ENCODE results near the gene TMIE. TPM values are rescaled to one million over a fixed set of nuclear protein-coding genes. Genes with fewer than 3 reads are reported as not detected.

Gene TMIE
- total and polyA plus RNA-seq, 10 of the 15 experiments (the other 5 are each of a cell fraction or from before 2014, with no cell fraction given), result not detected

GRCh38 chr3:46724424-46724823 is 23.2 kb downstream of the TMIE start:
- H3K79me2 ChIP-seq (ENCODE audit: control insufficient read depth, insufficient read depth, low read length), result no peaks in the 10 kb centered on the region
- TF ChIP-seq E2F8 (IDR thresholded peaks at IDR 0.05; ENCODE audit: low read depth, partially characterized antibody) (no peak), SREBF1 (IDR thresholded peaks at IDR 0.05; ENCODE audit: low read length) (no peak), ZSCAN29 (IDR thresholded peaks at IDR 0.05) (no peak), CBFB (IDR thresholded peaks at IDR 0.05; ENCODE audit: low read depth) (no peak), ZNF24 (IDR thresholded peaks at IDR 0.05) (no peak), STAT3 (IDR thresholded peaks at IDR 0.05; ENCODE audit: low read depth, low read length) (no peak), POLR2A (IDR thresholded peaks at IDR 0.05; ENCODE audit: low read depth, low read length) (no peak), NR2C1 (IDR thresholded peaks at IDR 0.05) (no peak), ZBED1 (IDR thresholded peaks at IDR 0.05; ENCODE audit: borderline replicate concordance) (no peak), NR2C2 (IDR thresholded peaks at IDR 0.05; ENCODE audit: borderline replicate concordance, control insufficient read depth, insufficient read length, low read depth) (no peak), SKIL (IDR thresholded peaks at IDR 0.05; ENCODE audit: low read depth, poor library complexity, severe bottlenecking) (no peak), BCLAF1 (IDR thresholded peaks at IDR 0.05) (no peak), MYC (IDR thresholded peaks at IDR 0.05; ENCODE audit: insufficient read depth, insufficient read length, insufficient replicate concordance, low read length, severe bottlenecking) (no peak), KDM1A (IDR thresholded peaks at IDR 0.05; ENCODE audit: borderline replicate concordance) (no peak), NFXL1 (IDR thresholded peaks at IDR 0.05; ENCODE audit: borderline replicate concordance) (no peak)
- WGBS (ENCODE audit: insufficient coverage, insufficient replicate concordance, low lambda C conversion rate, missing lambda C conversion rate), result 2% methylated on average over 4 of the region's 4 CpGs
- H3K4me3 ChIP-seq, result no peak overlapping the region
- H2AFZ ChIP-seq (ENCODE audit: control insufficient read depth, low read depth, low read length), result no peak overlapping the region; the same call in 1 of the 2 replicates
- H3K4me2 ChIP-seq (ENCODE audit: control insufficient read depth, insufficient read depth), result no peak overlapping the region
- H3K4me1 ChIP-seq (ENCODE audit: control insufficient read depth, insufficient read depth, low read length), result peaks cover 3% of the 10 kb centered on the region; the same call in 1 of the 2 replicates
- ChIA-PET CTCF (interaction anchor here (1.2 kb wide), 1 partner anchor 185 kb away, joined by 3 read pairs; no protein-coding TSS in a partner anchor), RAD21 (ENCODE audit: unreplicated experiment) (no interaction called here), SMC1A (ENCODE audit: uncharacterized antibody, unreplicated experiment) (no interaction called here), POLR2A (no interaction called here)
- no peaks in the 10 kb centered on the region for H4K20me1 ChIP-seq (ENCODE audit: control insufficient read depth, insufficient read depth)
- no peak; the same call in 2 of the 3 replicates for ATAC-seq
- H3K27ac ChIP-seq (ENCODE audit: control insufficient read depth, insufficient read depth), result no peak overlapping the region
- in situ Hi-C loops (cut with MboI), result no loop called here
- intact Hi-C loops (cut with micrococcal nuclease; ENCODE audit: unreplicated experiment), result no loop called here
- no TSS peak for BruUV-seq (replicated peaks)
- H3K36me3 ChIP-seq (ENCODE audit: control insufficient read depth in 2 of 2, insufficient read depth in 2 of 2, low read length in 1 of 2), result no peaks in the 10 kb centered on the region
- no peaks in the 10 kb centered on the region for H3K9me3 ChIP-seq (replicated peaks; ENCODE audit: control insufficient read depth, insufficient read depth, low read length)
- no peak overlapping the region for H3K9ac ChIP-seq (ENCODE audit: control insufficient read depth, insufficient read depth, low read length)
- no peak for FAIRE-seq
- no peaks in the 10 kb centered on the region for H3K27me3 ChIP-seq (replicated peaks in 1 of 2; ENCODE audit: control insufficient read depth in 2 of 2, insufficient read depth in 2 of 2, low read length in 1 of 2)
- DNase-seq (ENCODE audit: low read depth, low spot score), result no peak

All from GM12878 (cell line).